SK-N-SH (cell line): ENCODE measurements around the gene CARD6. TPM values are rescaled to one million over a fixed set of nuclear protein-coding genes. Genes with fewer than 3 reads are reported as not detected.
"Not testable (repeated sequence)": the region's sequence is repeated elsewhere in the genome, so short reads cannot be mapped to it uniquely, and the experiment has no call there.

Experiments used
- CTCF ChIA-PET: fragments of 300-600, 350-600 bp; formaldehyde crosslinking; extraction: SDS; loops from one replicate; lab custom pipeline; 2021; lab: Yijun Ruan, JAX
- POLR2A ChIA-PET: fragments of 350-600 bp; sonication (Branson Sonifier 250); formaldehyde crosslinking; extraction: SDS; loops from one replicate; lab custom pipeline; 2020; ENCODE audit warnings: antibody characterized with exemption, inconsistent platforms; lab: Yijun Ruan, JAX
- DNase-seq: peaks from one replicate; pipeline ENCODE4 v3.0.0; 2012
- H2AFZ ChIP-seq: fragments of 200-600 bp; sonication (generic); 2 replicates; pipeline ENCODE4 v1.8.1; 2016; ENCODE audit warnings: antibody characterized with exemption, mild to moderate bottlenecking, low read depth
- H3F3A ChIP-seq: fragments of 200-600 bp; sonication (generic); replicated peaks from 2 replicates; pipeline ENCODE3; 2016; ENCODE audit warnings: antibody characterized with exemption, mild to moderate bottlenecking; ENCODE audit not compliant: insufficient read depth
- H3K27ac ChIP-seq, 2 experiments: fragments of 200-500 bp in 1 of 2; fragments of 200-600 bp in 1 of 2; sonication (Bioruptor generic) in 1 of 2; sonication (generic), shearing (Covaris generic) in 1 of 2; 2 replicates each; pipeline versions ENCODE4 v1.5.1 to v1.6.1; 2014 to 2016; ENCODE audit warnings: low read depth in 2 of 2, inconsistent platforms in 1 of 2, low read length in 1 of 2, mild to moderate bottlenecking in 1 of 2, mixed read lengths in 1 of 2
- H3K27me3 ChIP-seq: fragments of 200-600 bp; sonication (generic), shearing (Covaris generic); 2 replicates; pipeline ENCODE4 v1.6.1; 2016; ENCODE audit warnings: mixed run types; ENCODE audit not compliant: insufficient read depth
- H3K36me3 ChIP-seq, 2 experiments: fragments of 200-500 bp in 1 of 2; fragments of 200-600 bp in 1 of 2; sonication (Bioruptor generic) in 1 of 2; sonication (generic) in 1 of 2; replicated peaks in 1 of 2; 2 replicates each; pipeline versions ENCODE3 to v1.5.1; 2014 to 2016; ENCODE audit warnings: low read length in 1 of 2, mild to moderate bottlenecking in 1 of 2; ENCODE audit not compliant: insufficient read depth in 2 of 2, control insufficient read depth in 1 of 2
- H3K4me1 ChIP-seq, 2 experiments: fragments of 200-500 bp in 1 of 2; fragments of 200-600 bp in 1 of 2; sonication (Bioruptor generic) in 1 of 2; sonication (generic), shearing (Covaris generic) in 1 of 2; 2 replicates each; pipeline versions ENCODE4 v1.5.1 to v1.6.1; 2014 to 2016; ENCODE audit warnings: low read depth in 1 of 2, low read length in 1 of 2, mixed run types in 1 of 2; ENCODE audit not compliant: insufficient read depth in 2 of 2, control insufficient read depth in 1 of 2
- H3K4me2 ChIP-seq: fragments of 200-600 bp; sonication (generic), shearing (Covaris generic); 2 replicates; pipeline ENCODE4 v1.6.1; 2017; ENCODE audit warnings: mixed run types
- H3K4me3 ChIP-seq, 2 experiments: fragments of 200-500 bp in 1 of 2; fragments of 200-600 bp in 1 of 2; sonication (Bioruptor generic) in 1 of 2; sonication (generic), shearing (Covaris generic) in 1 of 2; 2 replicates each; pipeline versions ENCODE4 v1.5.1 to v1.8.1; 2014 to 2016; ENCODE audit warnings: low read depth in 2 of 2, inconsistent platforms in 1 of 2, low read length in 1 of 2, mild to moderate bottlenecking in 1 of 2, mixed read lengths in 1 of 2, moderate library complexity in 1 of 2
- H3K79me2 ChIP-seq: fragments of 200-600 bp; sonication (generic); 2 replicates; pipeline ENCODE4 v1.8.1; 2017; ENCODE audit warnings: mild to moderate bottlenecking; ENCODE audit not compliant: insufficient read depth
- H3K9ac ChIP-seq: fragments of 200-600 bp; sonication (generic); 2 replicates; pipeline ENCODE4 v1.6.1; 2017; ENCODE audit warnings: mixed run types
- H3K9me2 ChIP-seq: fragments of 200-600 bp; sonication (generic); 2 replicates; pipeline ENCODE4 v1.6.1; 2017; ENCODE audit warnings: mixed run types
- H3K9me3 ChIP-seq: fragments of 200-600 bp; sonication (generic); 2 replicates; pipeline ENCODE4 v1.6.1; 2017; ENCODE audit warnings: mixed run types, mild to moderate bottlenecking, moderate library complexity
- H4K20me1 ChIP-seq: fragments of 200-600 bp; sonication (generic); 2 replicates; pipeline ENCODE4 v1.6.1; 2017; ENCODE audit warnings: mild to moderate bottlenecking, mixed run types; ENCODE audit not compliant: insufficient read depth
- CHD2 ChIP-seq: fragments of 150-350 bp; IDR thresholded peaks from 2 replicates; pipeline ENCODE4 v1.6.1; 2018; ENCODE audit warnings: low read length; ENCODE audit not compliant: partially characterized antibody
- CTCF ChIP-seq: fragments of 200-600 bp; sonication (generic); IDR thresholded peaks from 2 replicates; pipeline ENCODE4 v1.6.1; 2017; ENCODE audit warnings: antibody characterized with exemption, mild to moderate bottlenecking, moderate library complexity
- ELF1 ChIP-seq: IDR thresholded peaks from 2 replicates; pipeline ENCODE4 v1.4.0; 2012
- FOXJ3 ChIP-seq: sonication (generic); formaldehyde crosslinking; IDR thresholded peaks from 2 replicates; pipeline ENCODE4 v1.5.1; 2020; ENCODE audit warnings: mild to moderate bottlenecking, missing genetic modification reagents
- GATA2 ChIP-seq: sonication (generic); formaldehyde crosslinking; IDR thresholded peaks from 2 replicates; pipeline ENCODE4 v1.5.0; 2020; ENCODE audit warnings: mild to moderate bottlenecking, missing genetic modification reagents
- MXI1 ChIP-seq: IDR thresholded peaks from 2 replicates; pipeline ENCODE4 v1.6.1; 2012; ENCODE audit warnings: mild to moderate bottlenecking, low read depth, low read length, improper control_type of control experiment
- NFIC ChIP-seq: IDR thresholded peaks from 2 replicates; pipeline ENCODE4 v1.4.0; 2012; ENCODE audit warnings: borderline replicate concordance
- POLR2AphosphoS5 ChIP-seq: IDR thresholded peaks from 2 replicates; pipeline ENCODE4 v1.6.1; 2012; ENCODE audit warnings: low read depth, low read length
- RAD21 ChIP-seq: IDR thresholded peaks from 2 replicates; pipeline ENCODE4 v1.6.1; 2012; ENCODE audit warnings: mild to moderate bottlenecking, low read length
- RFX5 ChIP-seq: IDR thresholded peaks from 2 replicates; pipeline ENCODE4 v1.6.1; 2012; ENCODE audit warnings: mild to moderate bottlenecking, improper control_type of control experiment, low read length
- RXRA ChIP-seq: IDR thresholded peaks from 2 replicates; pipeline ENCODE4 v1.4.0; 2012; ENCODE audit warnings: low read depth, mild to moderate bottlenecking, borderline replicate concordance
- SIN3A ChIP-seq: IDR thresholded peaks from 2 replicates; pipeline ENCODE4 v1.6.1; 2012; ENCODE audit warnings: low read depth, mild to moderate bottlenecking, low read length, moderate library complexity, borderline replicate concordance
- SMC3 ChIP-seq: IDR thresholded peaks from 2 replicates; pipeline ENCODE4 v1.6.1; 2012; ENCODE audit warnings: low read depth, low read length, improper control_type of control experiment
- TAF1 ChIP-seq: IDR thresholded peaks from 2 replicates; pipeline ENCODE4 v1.6.1; 2012; ENCODE audit warnings: low read depth, mild to moderate bottlenecking, low read length, moderate library complexity, borderline replicate concordance
- TCF12 ChIP-seq: IDR thresholded peaks from 2 replicates; pipeline ENCODE4 v1.4.0; 2012
- TEAD4 ChIP-seq: IDR thresholded peaks from 2 replicates; pipeline ENCODE4 v1.4.0; 2012; ENCODE audit warnings: mild to moderate bottlenecking, borderline replicate concordance; ENCODE audit not compliant: insufficient read depth
- USF2 ChIP-seq: fragments of 150-350 bp; IDR thresholded peaks from 2 replicates; pipeline ENCODE4 v1.6.1; 2017; ENCODE audit warnings: antibody characterized with exemption, low read length, low read depth, borderline replicate concordance
- YY1 ChIP-seq: IDR thresholded peaks from 2 replicates; pipeline ENCODE4 v1.4.0; 2012; ENCODE audit warnings: low read depth, mild to moderate bottlenecking
- WGBS: methylation state at CpG from one replicate; pipeline ENCODE4 v1.1.6; 2017; ENCODE audit warnings: low lambda C conversion rate; 5-methylcytosine and 5-hydroxymethylcytosine counted together
- polyA plus RNA-seq, 3 experiments: library from polyadenylated mRNA; depleted of rRNA; stranded (reverse); fragments of >200 nt; gene quantifications; 2 replicates each; pipeline ENCODE4 v1.2.3, GENCODE V29; 2012
- TF ChIP-seq, protein P1 (sequence below): IDR thresholded peaks from 2 replicates; pipeline ENCODE4; 2012
- TF ChIP-seq, protein P2 (sequence below): IDR thresholded peaks from 2 replicates; pipeline ENCODE4 v1.4.0; 2012; ENCODE audit warnings: low read depth

The CARD6 gene
- polyA plus RNA-seq, 1 of the 3 experiments (the other 2 are of a cell fraction): 0.03 TPM

- ChIA-PET POLR2A (no interaction called here), CTCF (interaction anchor here (0.6 to 1.9 kb wide), 12 partner anchors 9 to 1165 kb away, joined by 3 to 11 read pairs (median 4); partner anchors contain the start of gene CARD6)
- Histone ChIP-seq H3K9me3 (0 out of 2 replicates have a peak, but pooled peaks cover 5% of the 10 kb centered on the region), H3K9ac (no peak overlapping the region), H3K27me3 (no peaks in the 10 kb centered on the region), H3K4me1 (no peaks in the 10 kb centered on the region), H3K79me2 (no peaks in the 10 kb centered on the region), H3F3A (peaks cover 7% of the 10 kb centered on the region), H3K36me3 (no peaks in the 10 kb centered on the region), H4K20me1 (no peaks in the 10 kb centered on the region), H3K27ac (no peak overlapping the region), H3K4me3 (peak overlapping the region in 1 of 2 experiments; percentile 35; a peak in 1 of 4 replicates), H3K4me2 (no peak overlapping the region), H3K9me2 (no peaks in the 10 kb centered on the region), H2AFZ (peak overlapping the region; percentile 55; the same call in 1 of the 2 replicates)
- WGBS: 36% methylated on average over 10 of the region's 10 CpGs
- TF ChIP-seq CTCF (peak; percentile 72), FOXJ3 (CRISPR knock-in tag) (no peak), SMC3 (0 out of 2 replicates have a peak, but pooled peaks have one; percentile 26), RAD21 (peak; percentile 68), TEAD4 (no peak)
- peak; percentile 41 for DNase-seq
These were observed 38.2 kb downstream of the CARD6 start for GRCh38 chr5:40879163-40879942.

- Histone ChIP-seq H2AFZ (no peak overlapping the region), H3K27me3 (no peaks in the 10 kb centered on the region), H3K4me2 (no peak overlapping the region), H3K79me2 (no peaks in the 10 kb centered on the region), H3K9ac (no peak overlapping the region), H3K4me3 (no peak overlapping the region), H3K36me3 (no peaks in the 10 kb centered on the region), H3F3A (peaks cover 7% of the 10 kb centered on the region), H3K9me2 (no peaks in the 10 kb centered on the region), H3K27ac (no peak overlapping the region), H4K20me1 (no peaks in the 10 kb centered on the region), H3K4me1 (no peaks in the 10 kb centered on the region), H3K9me3 (0 out of 2 replicates have a peak, but pooled peaks cover under 1% of the 10 kb centered on the region)
- ChIA-PET CTCF (no interaction called here), POLR2A (no interaction called here)
- WGBS: 10% methylated on average over 4 of the region's 4 CpGs
- no peak for TF ChIP-seq ELF1
- no peak for TF ChIP-seq CHD2
- no peak for TF ChIP-seq TAF1
- no peak for TF ChIP-seq YY1
- no peak for TF ChIP-seq TCF12
- TF ChIP-seq RXRA: no peak
- TF ChIP-seq TEAD4: no peak
- TF ChIP-seq NFIC: no peak
- no peak for TF ChIP-seq SIN3A
- TF ChIP-seq GATA2 (CRISPR knock-in tag): no peak
- TF ChIP-seq POLR2AphosphoS5: no peak
- TF ChIP-seq, protein P1, sequence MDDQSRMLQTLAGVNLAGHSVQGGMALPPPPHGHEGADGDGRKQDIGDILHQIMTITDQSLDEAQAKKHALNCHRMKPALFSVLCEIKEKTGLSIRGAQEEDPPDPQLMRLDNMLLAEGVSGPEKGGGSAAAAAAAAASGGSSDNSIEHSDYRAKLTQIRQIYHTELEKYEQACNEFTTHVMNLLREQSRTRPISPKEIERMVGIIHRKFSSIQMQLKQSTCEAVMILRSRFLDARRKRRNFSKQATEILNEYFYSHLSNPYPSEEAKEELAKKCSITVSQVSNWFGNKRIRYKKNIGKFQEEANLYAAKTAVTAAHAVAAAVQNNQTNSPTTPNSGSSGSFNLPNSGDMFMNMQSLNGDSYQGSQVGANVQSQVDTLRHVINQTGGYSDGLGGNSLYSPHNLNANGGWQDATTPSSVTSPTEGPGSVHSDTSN: no peak
- no peak for TF ChIP-seq USF2
- TF ChIP-seq, protein P2, sequence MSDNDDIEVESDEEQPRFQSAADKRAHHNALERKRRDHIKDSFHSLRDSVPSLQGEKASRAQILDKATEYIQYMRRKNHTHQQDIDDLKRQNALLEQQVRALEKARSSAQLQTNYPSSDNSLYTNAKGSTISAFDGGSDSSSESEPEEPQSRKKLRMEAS: no peak
- no peak for TF ChIP-seq MXI1
- TF ChIP-seq RFX5: no peak
- no peak for DNase-seq
These were observed 41.1 kb downstream of the CARD6 start for GRCh38 chr5:40882291-40882690.

DNA sequence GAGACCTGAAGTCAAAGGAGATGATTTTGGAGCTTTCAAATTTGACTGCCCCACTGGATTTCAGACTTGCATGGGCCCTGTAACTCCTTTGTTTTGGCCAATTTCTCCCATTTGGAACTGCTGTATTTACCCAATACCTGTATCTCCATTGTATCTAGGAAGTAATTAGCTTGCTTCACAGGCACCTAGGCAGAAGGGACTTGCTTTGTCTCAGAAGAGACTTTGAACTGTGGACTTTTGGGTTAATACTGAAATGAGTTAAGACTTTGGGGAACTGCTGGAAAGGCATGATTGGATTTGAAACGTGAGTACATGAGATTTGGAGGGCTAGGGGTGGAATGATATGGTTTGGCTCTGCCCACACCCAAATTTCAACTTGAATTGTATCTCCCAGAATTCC is 41.9 kb downstream of the CARD6 start:
- 0% methylated on average over 1 of the region's 1 CpG for WGBS
- H3K9me3 ChIP-seq, H2AFZ ChIP-seq, H3K27ac ChIP-seq, H3K36me3 ChIP-seq, H3K4me2 ChIP-seq, H3F3A ChIP-seq, H3K9me2 ChIP-seq, H3K79me2 ChIP-seq, POLR2A ChIA-PET, H4K20me1 ChIP-seq, H3K9ac ChIP-seq, DNase-seq, CTCF ChIA-PET, H3K4me3 ChIP-seq, H3K27me3 ChIP-seq, H3K4me1 ChIP-seq: not testable (repeated sequence)
